IMR-90 (cell line): ENCODE results near the gene NOVA2. TPM values are rescaled to one million over a fixed set of nuclear protein-coding genes. Genes with fewer than 3 reads are reported as not detected.

Source experiments
- ATAC-seq: fragments of 200-7000 bp; cut with Tn5 transposase; 2 replicates; pipeline ENCODE4 v1.9.1; 2020; ENCODE audit warnings: low read depth, mild to moderate bottlenecking, moderate library complexity
- BruUV-seq: library from RNA; stranded (reverse); fragments of 400-500 nt; replicated peaks from 2 replicates; lab custom pipeline; 2021; lab: Mats Ljungman, UMichigan
- CTCF ChIA-PET: fragments of 300-600 bp; formaldehyde crosslinking; extraction: SDS; loops from one replicate; lab custom pipeline; 2021; ENCODE audit warnings: antibody characterized with exemption; lab: Yijun Ruan, JAX
- POLR2A ChIA-PET: fragments of 300-600 bp; sonication (Branson Sonifier 250); formaldehyde crosslinking; loops from one replicate; lab custom pipeline; 2022; ENCODE audit warnings: antibody characterized with exemption; ENCODE audit not compliant: unreplicated experiment; lab: Charles Lee
- DNase-seq: peaks from one replicate; pipeline ENCODE4 v3.0.0; 2013
- H2AFZ ChIP-seq: replicated peaks from 2 replicates; pipeline ENCODE3; 2013; ENCODE audit warnings: low read length, mild to moderate bottlenecking; ENCODE audit not compliant: poor library complexity
- H2AK5ac ChIP-seq: 2 replicates; pipeline ENCODE4 v1.6.1; 2013; ENCODE audit warnings: low read depth, low read length, inconsistent platforms
- H2AK9ac ChIP-seq: replicated peaks from 2 replicates; pipeline ENCODE3; 2013; ENCODE audit warnings: mild to moderate bottlenecking, low read depth, low read length, moderate library complexity; ENCODE audit not compliant: poor library complexity
- H2BK120ac ChIP-seq: 2 replicates; pipeline ENCODE4 v1.6.1; 2013; ENCODE audit warnings: low read depth, low read length, inconsistent platforms
- H2BK15ac ChIP-seq: 3 replicates; pipeline ENCODE4 v1.6.1; 2013; ENCODE audit warnings: low read depth, low read length, inconsistent platforms
- H2BK20ac ChIP-seq: 2 replicates; pipeline ENCODE4 v1.6.1; 2013; ENCODE audit warnings: low read depth, mild to moderate bottlenecking, inconsistent platforms, low read length, moderate library complexity
- H2BK5ac ChIP-seq: 2 replicates; pipeline ENCODE4 v1.6.1; 2013; ENCODE audit warnings: mild to moderate bottlenecking, low read depth, low read length, inconsistent platforms; ENCODE audit not compliant: poor library complexity, severe bottlenecking
- H3K14ac ChIP-seq: replicated peaks from 2 replicates; pipeline ENCODE4 v1.6.1; 2013; ENCODE audit warnings: low read depth, low read length, inconsistent platforms
- H3K18ac ChIP-seq: 2 replicates; pipeline ENCODE4 v1.6.1; 2013; ENCODE audit warnings: low read depth, low read length, control low read depth
- H3K23ac ChIP-seq: 2 replicates; pipeline ENCODE4 v1.6.1; 2013; ENCODE audit warnings: low read depth, low read length, inconsistent platforms
- H3K27ac ChIP-seq: 2 replicates; pipeline ENCODE4 v1.5.1; 2013; ENCODE audit warnings: mild to moderate bottlenecking, control low read depth, low read length; ENCODE audit not compliant: insufficient read depth
- H3K27me3 ChIP-seq: 2 replicates; pipeline ENCODE4 v1.6.1; 2013; ENCODE audit warnings: low read length; ENCODE audit not compliant: control insufficient read depth, insufficient read depth
- H3K36me3 ChIP-seq: 2 replicates; pipeline ENCODE4 v1.6.1; 2013; ENCODE audit warnings: low read length, mixed read lengths; ENCODE audit not compliant: control insufficient read depth, insufficient read depth
- H3K4ac ChIP-seq: 2 replicates; pipeline ENCODE4 v1.6.1; 2013; ENCODE audit warnings: low read depth, low read length, inconsistent platforms
- H3K4me1 ChIP-seq: 2 replicates; pipeline ENCODE4 v1.6.1; 2013; ENCODE audit warnings: low read length, mixed read lengths; ENCODE audit not compliant: control insufficient read depth, insufficient read depth
- H3K4me2 ChIP-seq: 2 replicates; pipeline ENCODE4 v1.6.1; 2013; ENCODE audit warnings: low read depth, mild to moderate bottlenecking, control low read depth, low read length, moderate library complexity
- H3K4me3 ChIP-seq: 2 replicates; pipeline ENCODE4 v1.5.1; 2013; ENCODE audit warnings: low read depth, mild to moderate bottlenecking, control low read depth, low read length, moderate library complexity; ENCODE audit not compliant: insufficient read depth
- H3K56ac ChIP-seq: 2 replicates; pipeline ENCODE4 v1.6.1; 2013; ENCODE audit warnings: low read length, inconsistent platforms; ENCODE audit not compliant: insufficient read depth; ENCODE audit errors: extremely low read depth
- H3K79me1 ChIP-seq, 2 experiments: 2 replicates each; pipeline ENCODE4 v1.6.1; 2013; ENCODE audit warnings: low read length in 2 of 2, inconsistent platforms in 1 of 2, low read depth in 1 of 2
- H3K9ac ChIP-seq: 2 replicates; pipeline ENCODE4 v1.6.1; 2013; ENCODE audit warnings: low read depth, low read length, control low read depth
- H3K9me1 ChIP-seq: 2 replicates; pipeline ENCODE4 v1.6.1; 2013; ENCODE audit warnings: low read length, inconsistent platforms; ENCODE audit not compliant: insufficient read depth
- H3K9me3 ChIP-seq: 2 replicates; pipeline ENCODE4 v1.6.1; 2013; ENCODE audit warnings: low read length; ENCODE audit not compliant: control insufficient read depth, insufficient read depth
- H4K20me1 ChIP-seq: 2 replicates; pipeline ENCODE4 v1.6.1; 2013; ENCODE audit warnings: low read length, inconsistent platforms; ENCODE audit not compliant: insufficient read depth
- H4K5ac ChIP-seq: 2 replicates; pipeline ENCODE4 v1.6.1; 2013; ENCODE audit warnings: mild to moderate bottlenecking, low read depth, low read length, control low read depth
- H4K8ac ChIP-seq, 2 experiments: 2 replicates each; pipeline ENCODE4 v1.6.1; 2013; ENCODE audit warnings: low read depth in 2 of 2, low read length in 2 of 2, control low read depth in 1 of 2, inconsistent platforms in 1 of 2
- H4K91ac ChIP-seq: 2 replicates; pipeline ENCODE4 v1.6.1; 2013; ENCODE audit warnings: low read depth, low read length, inconsistent platforms; ENCODE audit not compliant: insufficient read depth
- BHLHE40 ChIP-seq: fragments of 150-350 bp; IDR thresholded peaks from 2 replicates; pipeline ENCODE4 v1.6.1; 2016; ENCODE audit warnings: mild to moderate bottlenecking, low read depth, low read length
- CEBPB ChIP-seq: IDR thresholded peaks from 2 replicates; pipeline ENCODE4 v1.6.1; 2012; ENCODE audit warnings: low read depth, low read length, improper control_type of control experiment
- CHD1 ChIP-seq: IDR thresholded peaks from 2 replicates; pipeline ENCODE4 v1.6.1; 2012; ENCODE audit warnings: low read depth, low read length, improper control_type of control experiment
- CTCF ChIP-seq: conservative IDR thresholded peaks from 2 replicates; pipeline ENCODE4 v1.5.1; 2012; ENCODE audit warnings: mild to moderate bottlenecking, low read depth, low read length, improper control_type of control experiment
- FOS ChIP-seq: fragments of 150-350 bp; IDR thresholded peaks from 2 replicates; pipeline ENCODE4 v1.6.1; 2016; ENCODE audit warnings: low read depth, low read length
- MAFK ChIP-seq: IDR thresholded peaks from 2 replicates; pipeline ENCODE4 v1.6.1; 2012; ENCODE audit warnings: low read depth, low read length, improper control_type of control experiment
- MAZ ChIP-seq: IDR thresholded peaks from 2 replicates; pipeline ENCODE4 v1.6.1; 2012; ENCODE audit warnings: low read depth, mild to moderate bottlenecking, low read length, improper control_type of control experiment, moderate library complexity, borderline replicate concordance
- MXI1 ChIP-seq: IDR thresholded peaks from 2 replicates; pipeline ENCODE4 v1.6.1; 2012; ENCODE audit warnings: low read depth, mild to moderate bottlenecking, low read length, moderate library complexity, borderline replicate concordance
- NFE2L2 ChIP-seq: fragments of 150-350 bp; IDR thresholded peaks from 2 replicates; pipeline ENCODE4 v1.6.1; 2016; ENCODE audit warnings: low read depth, mild to moderate bottlenecking, low read length
- POLR2A ChIP-seq: IDR thresholded peaks from 2 replicates; pipeline ENCODE4 v1.6.1; 2012; ENCODE audit warnings: mild to moderate bottlenecking, low read depth, low read length
- RAD21 ChIP-seq: IDR thresholded peaks from 2 replicates; pipeline ENCODE4 v1.6.1; 2012; ENCODE audit warnings: low read length, improper control_type of control experiment
- RCOR1 ChIP-seq: IDR thresholded peaks from 2 replicates; pipeline ENCODE4 v1.6.1; 2012; ENCODE audit warnings: mild to moderate bottlenecking, low read length, improper control_type of control experiment; ENCODE audit not compliant: insufficient replicate concordance
- RFX5 ChIP-seq: IDR thresholded peaks from 2 replicates; pipeline ENCODE4 v1.8.0; 2012; ENCODE audit warnings: low read depth, mild to moderate bottlenecking, low read length, moderate library complexity
- SMC3 ChIP-seq: fragments of 150-350 bp; IDR thresholded peaks from 2 replicates; pipeline ENCODE4 v1.6.1; 2016; ENCODE audit warnings: low read depth, mild to moderate bottlenecking, antibody characterized with exemption, low read length, moderate library complexity
- WGBS, 2 experiments: methylation state at CpG; one replicate each; pipeline versions ENCODE4 v1.1.5 to v1.1.7; 2013; ENCODE audit warnings: missing lambda C conversion rate in 2 of 2; ENCODE audit not compliant: insufficient read length in 1 of 2; ENCODE audit errors: extremely low coverage in 2 of 2; 5-methylcytosine and 5-hydroxymethylcytosine counted together
- dilution Hi-C: fragments of 300-500 bp; cut with HindIII; formaldehyde crosslinking; loops from one replicate; pipeline ENCODE4 v1.14.3; 2018; ENCODE audit warnings: low sequenced_read_pairs; ENCODE audit not compliant: unreplicated experiment
- in situ Hi-C: fragments of 300-500 bp; cut with MboI; formaldehyde crosslinking; loops from 3 replicates; pipeline ENCODE4 v1.14.3; 2019; ENCODE audit warnings: low sequenced_read_pairs, inconsistent platforms, mixed read lengths
- intact Hi-C: fragments of 100-400 bp; cut with micrococcal nuclease; formaldehyde crosslinking; loops from 2 replicates; pipeline ENCODE4 v1.10.0; 2022
- polyA plus RNA-seq, 3 experiments: library from polyadenylated mRNA; depleted of rRNA; stranded (reverse); fragments of >200 nt; gene quantifications; 2 replicates each; pipeline ENCODE4 v1.2.3, GENCODE V29; 2012; ENCODE audit warnings: low replicate concordance in 1 of 3
- total RNA-seq: library from RNA; depleted of rRNA; stranded (reverse); fragments of >200 nt; gene quantifications from 2 replicates; pipeline ENCODE4 v1.2.3, GENCODE V29; 2012
- TF ChIP-seq, protein P1 (sequence below): fragments of 150-350 bp; IDR thresholded peaks from 2 replicates; pipeline ENCODE4 v1.6.1; 2016; ENCODE audit warnings: low read depth, mild to moderate bottlenecking, low read length, moderate library complexity, borderline replicate concordance
- TF ChIP-seq, protein P2 (sequence below): fragments of 150-350 bp; IDR thresholded peaks from 2 replicates; pipeline ENCODE4 v1.6.1; 2017; ENCODE audit warnings: mild to moderate bottlenecking, antibody characterized with exemption, low read length, low read depth

Gene NOVA2
- total and polyA plus RNA-seq, 2 of the 4 experiments (the other 2 are of a cell fraction) = 0.03 TPM; not detected in 1

DNA sequence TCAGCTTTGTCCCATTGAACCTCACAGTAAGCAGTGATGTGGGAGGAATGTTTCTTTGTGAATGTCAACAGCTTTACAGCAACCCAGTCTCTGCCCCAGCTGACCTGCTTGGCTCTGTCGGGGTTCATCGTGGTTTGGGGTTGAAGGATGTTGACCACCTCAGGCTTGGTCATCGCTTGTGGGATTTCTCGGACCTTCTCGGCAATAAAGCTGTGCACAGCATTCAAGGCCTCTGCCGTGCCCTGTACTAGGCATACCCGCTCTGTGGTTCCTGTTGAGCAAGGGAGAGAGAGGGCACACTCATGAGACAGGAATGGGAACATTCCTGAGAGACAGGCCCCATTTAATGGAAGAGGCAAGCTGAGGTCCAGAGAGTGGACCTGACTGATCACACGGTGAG lies 20.0 kb downstream of the NOVA2 start:
- 91% methylated on average over 5 of the region's 8 CpGs; no CpG with 5 or more reads in 1 of the 2 experiments for WGBS, 2 experiments
- dilution Hi-C loops = no loop called here
- Histone ChIP-seq H3K9ac (no peak overlapping the region), H3K14ac (no peak overlapping the region), H3K56ac (no peak overlapping the region), H3K4me3 (no peak overlapping the region), H2AK5ac (no peak overlapping the region), H3K4me2 (no peak overlapping the region), H3K27me3 (peaks cover 1% of the 10 kb centered on the region; the same call in 1 of the 2 replicates), H3K9me3 (no peaks in the 10 kb centered on the region), H2AK9ac (no peak overlapping the region), H3K27ac (no peak overlapping the region), H3K36me3 (no peaks in the 10 kb centered on the region), H2BK15ac (no peak overlapping the region), H3K4me1 (no peaks in the 10 kb centered on the region), H2BK20ac (no peak overlapping the region), H2AFZ (no peak overlapping the region), H3K79me1 (no peaks in the 10 kb centered on the region), H4K20me1 (no peaks in the 10 kb centered on the region; the same call in 1 of the 2 replicates), H2BK5ac (no peak overlapping the region), H3K9me1 (peaks cover 4% of the 10 kb centered on the region; the same call in 1 of the 2 replicates), H4K8ac (no peak overlapping the region), H4K5ac (no peak overlapping the region), H3K4ac (no peak overlapping the region), H3K18ac (no peak overlapping the region), H4K91ac (no peak overlapping the region), H2BK120ac (no peak overlapping the region), H3K23ac (no peak overlapping the region)
- no TSS peak for BruUV-seq
- in situ Hi-C loops = no loop called here
- ChIA-PET POLR2A (no interaction called here), CTCF (no interaction called here)
- intact Hi-C loops = no loop called here
- no peak for DNase-seq
- ATAC-seq = no peak
- TF ChIP-seq RCOR1 = no peak
- no peak for TF ChIP-seq MXI1
- TF ChIP-seq, protein P1, sequence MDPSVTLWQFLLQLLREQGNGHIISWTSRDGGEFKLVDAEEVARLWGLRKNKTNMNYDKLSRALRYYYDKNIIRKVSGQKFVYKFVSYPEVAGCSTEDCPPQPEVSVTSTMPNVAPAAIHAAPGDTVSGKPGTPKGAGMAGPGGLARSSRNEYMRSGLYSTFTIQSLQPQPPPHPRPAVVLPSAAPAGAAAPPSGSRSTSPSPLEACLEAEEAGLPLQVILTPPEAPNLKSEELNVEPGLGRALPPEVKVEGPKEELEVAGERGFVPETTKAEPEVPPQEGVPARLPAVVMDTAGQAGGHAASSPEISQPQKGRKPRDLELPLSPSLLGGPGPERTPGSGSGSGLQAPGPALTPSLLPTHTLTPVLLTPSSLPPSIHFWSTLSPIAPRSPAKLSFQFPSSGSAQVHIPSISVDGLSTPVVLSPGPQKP = no peak
- TF ChIP-seq CTCF = no peak
- TF ChIP-seq SMC3 = no peak
- no peak for TF ChIP-seq MAFK
- TF ChIP-seq FOS = no peak
- TF ChIP-seq BHLHE40 = no peak
- TF ChIP-seq CHD1 = no peak
- no peak for TF ChIP-seq RAD21
- TF ChIP-seq MAZ = no peak
- no peak for TF ChIP-seq CEBPB
- TF ChIP-seq RFX5 = no peak
- no peak for TF ChIP-seq NFE2L2
- TF ChIP-seq, protein P2, sequence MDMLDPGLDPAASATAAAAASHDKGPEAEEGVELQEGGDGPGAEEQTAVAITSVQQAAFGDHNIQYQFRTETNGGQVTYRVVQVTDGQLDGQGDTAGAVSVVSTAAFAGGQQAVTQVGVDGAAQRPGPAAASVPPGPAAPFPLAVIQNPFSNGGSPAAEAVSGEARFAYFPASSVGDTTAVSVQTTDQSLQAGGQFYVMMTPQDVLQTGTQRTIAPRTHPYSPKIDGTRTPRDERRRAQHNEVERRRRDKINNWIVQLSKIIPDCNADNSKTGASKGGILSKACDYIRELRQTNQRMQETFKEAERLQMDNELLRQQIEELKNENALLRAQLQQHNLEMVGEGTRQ = no peak
- no peak for TF ChIP-seq POLR2A
